K562 (cell line): ENCODE data around the gene COL9A3. TPM values are rescaled to one million over a fixed set of nuclear protein-coding genes. Genes with fewer than 3 reads are reported as not detected.

ENCODE experiments used
- ATF3 ChIP-seq, 2 experiments: fragments of 450-650 bp in 1 of 2; sonication (generic) in 1 of 2; formaldehyde crosslinking in 1 of 2; IDR thresholded peaks in 1 of 2; conservative IDR thresholded peaks in 1 of 2; 2 replicates each; pipeline versions ENCODE4 v1.6.1 to v1.8.1; 2016 to 2023; ENCODE audit warnings: mild to moderate bottlenecking in 2 of 2, moderate library complexity in 2 of 2, inconsistent platforms in 1 of 2, missing genetic modification reagents in 1 of 2
- BMI1 ChIP-seq: fragments of 150-350 bp; IDR thresholded peaks from 2 replicates; pipeline ENCODE4 v1.6.1; 2014; ENCODE audit warnings: low read length
- CEBPB ChIP-seq: fragments of 450-650 bp; IDR thresholded peaks from 2 replicates; pipeline ENCODE4 v1.6.1; 2016; ENCODE audit warnings: missing genetic modification characterization, missing compliant biosample characterization
- HDAC1 ChIP-seq, 2 experiments: fragments of 450-650 bp; IDR thresholded peaks; 2 replicates each; pipeline ENCODE4 v1.6.1; 2016 to 2017; ENCODE audit warnings: inconsistent platforms in 1 of 2, mild to moderate bottlenecking in 1 of 2, moderate library complexity in 1 of 2
- NCOA1 ChIP-seq: fragments of 450-650 bp; IDR thresholded peaks from 2 replicates; pipeline ENCODE4 v1.6.1; 2016; ENCODE audit warnings: low read depth
- NR2C1 ChIP-seq, 2 experiments: fragments of 450-650 bp; IDR thresholded peaks; 2 replicates each; pipeline ENCODE4 v1.6.1; 2017; ENCODE audit warnings: mild to moderate bottlenecking in 2 of 2, antibody characterized with exemption in 1 of 2, inconsistent platforms in 1 of 2, missing compliant biosample characterization in 1 of 2, missing genetic modification characterization in 1 of 2
- PBX2 ChIP-seq, 2 experiments: IDR thresholded peaks in 1 of 2; conservative IDR thresholded peaks in 1 of 2; 2 replicates each; pipeline ENCODE4 v1.6.1; 2016; ENCODE audit warnings: low read depth in 2 of 2, mild to moderate bottlenecking in 1 of 2, missing compliant biosample characterization in 1 of 2, missing genetic modification characterization in 1 of 2, moderate library complexity in 1 of 2
- RBFOX2 ChIP-seq: fragments of 200-400 bp; formaldehyde crosslinking; IDR thresholded peaks from 2 replicates; pipeline ENCODE4 v1.6.1; 2017; ENCODE audit warnings: low read depth, mild to moderate bottlenecking, low read length, moderate library complexity
- TARDBP ChIP-seq: fragments of 450-650 bp; IDR thresholded peaks from 2 replicates; pipeline ENCODE4 v1.6.1; 2016
- ZNF146 ChIP-seq: IDR thresholded peaks from one replicate; pipeline ENCODE4 v1.6.1; 2018; ENCODE audit warnings: missing compliant biosample characterization; ENCODE audit not compliant: unreplicated experiment
- ZNF224 ChIP-seq: sonication (generic); formaldehyde crosslinking; IDR thresholded peaks from 2 replicates; pipeline ENCODE4 v1.8.0; 2022; ENCODE audit warnings: mild to moderate bottlenecking, missing genetic modification reagents
- polyA plus RNA-seq, 8 experiments: library from polyadenylated mRNA; depleted of rRNA in 4 of 8; stranded (reverse) in 5 of 8; unstranded in 3 of 8; fragments of >200 nt; fragmentation: Nextera tagmentation in 2 of 8; fragmentation: Illumina TruSeq in 1 of 8; extraction: Ambion mirVana in 2 of 8; extraction: Trizol in 1 of 8; gene quantifications; 2 replicates each; pipeline versions ENCODE4 v1.2.1 to v1.2.3, GENCODE V29; 2011 to 2014; ENCODE audit warnings: inconsistent platforms in 1 of 8, missing spikeins in 1 of 8
- total RNA-seq, 7 experiments: library from RNA; depleted of rRNA in 6 of 7; stranded (reverse); fragments of >200 nt in 6 of 7; fragmentation: Illumina TruSeq in 2 of 7; extraction: Trizol in 2 of 7; gene quantifications; 2 replicates each; pipeline versions ENCODE4 v1.2.1 to v1.2.3, GENCODE V29; 2011 to 2021; ENCODE audit warnings: low replicate concordance in 1 of 7

Gene COL9A3
- total and polyA plus RNA-seq, 9 of the 15 experiments (the other 6 are each of a cell fraction or from before 2014, with no cell fraction given): 0.14 to 3.6 (median 0.88) TPM; not detected in 1

- TF ChIP-seq PBX2 (CRISPR knock-in tag; IDR thresholded peaks at IDR 0.05; ENCODE audit: low read depth) (no peak), PBX2 (tag; conservative IDR thresholded peaks at IDR 0.05; ENCODE audit: low read depth) (no peak), NR2C1 (IDR thresholded peaks at IDR 0.05) (peak; percentile 86), NR2C1 (tag; IDR thresholded peaks at IDR 0.05) (peak; percentile 89), TARDBP (no peak), ZNF224 (CRISPR knock-in tag) (0 out of 2 replicates have a peak, but pooled peaks have one; percentile 38), NCOA1 (no peak), RBFOX2 (0 out of 2 replicates have a peak, but pooled peaks have one; percentile 42), BMI1 (no peak), ATF3 (IDR thresholded peaks at IDR 0.05) (no peak), ATF3 (CRISPR knock-in tag; conservative IDR thresholded peaks at IDR 0.05) (no peak), HDAC1 (IDR thresholded peaks at IDR 0.05) (0 out of 4 replicates have a peak, but pooled peaks of 1 of the 2 experiments have one; percentile 30), CEBPB (no peak), ZNF146 (no peak)
Measured at GRCh38 chr20:62805711-62806382, 11.0 kb upstream of the COL9A3 start (continued).
